Thymus (tissue), 11 donors: Measurements from ENCODE around the gene ACIN1. TPM values are rescaled to one million over a fixed set of nuclear protein-coding genes. Genes with fewer than 3 reads are reported as not detected.

Experiments used
- DNase-seq, 9 donors: peaks; one replicate each; pipeline ENCODE4 v3.0.0-alpha.2; 2013; ENCODE audit warnings: low spot score in 9 of 9, low read depth in 6 of 9, missing footprints in 1 of 9
- H3K27ac ChIP-seq, 2 donors: one replicate each; pipeline ENCODE4 v1.5.1; 2013; ENCODE audit warnings: control low read depth in 1 of 2, low read depth in 1 of 2, low read length in 1 of 2, mild to moderate bottlenecking in 1 of 2, moderate library complexity in 1 of 2
- H3K27me3 ChIP-seq, 2 donors: one replicate each; pipeline ENCODE4 v1.5.1; 2013; ENCODE audit warnings: low read length in 1 of 2; ENCODE audit not compliant: control insufficient read depth in 2 of 2, insufficient read depth in 1 of 2
- H3K36me3 ChIP-seq, 2 donors: one replicate each; pipeline ENCODE4 v1.5.1; 2013; ENCODE audit warnings: low read length in 1 of 2, mild to moderate bottlenecking in 1 of 2, moderate library complexity in 1 of 2; ENCODE audit not compliant: control insufficient read depth in 2 of 2, insufficient read depth in 2 of 2
- H3K4me1 ChIP-seq, 2 donors: one replicate each; pipeline ENCODE4 v1.5.1; 2013; ENCODE audit warnings: low read length in 2 of 2; ENCODE audit not compliant: control insufficient read depth in 2 of 2, insufficient read depth in 2 of 2
- H3K4me3 ChIP-seq, 2 donors: one replicate each; pipeline ENCODE4 v1.5.1; 2013; ENCODE audit warnings: low read length in 2 of 2, control low read depth in 1 of 2, mild to moderate bottlenecking in 1 of 2
- H3K9me3 ChIP-seq, 2 donors: one replicate each; pipeline ENCODE4 v1.5.1; 2013; ENCODE audit warnings: low read length in 1 of 2, mild to moderate bottlenecking in 1 of 2; ENCODE audit not compliant: control insufficient read depth in 2 of 2, insufficient read depth in 1 of 2
- WGBS: extraction: QIAGEN DNeasy Blood & Tissue Kit; methylation state at CpG from one replicate; pipeline ENCODE4 v1.1.7; 2013; 5-methylcytosine and 5-hydroxymethylcytosine counted together
- polyA plus RNA-seq: library from polyadenylated mRNA; stranded (reverse); fragments of 200-250 nt; gene quantifications from one replicate; pipeline ENCODE4 v1.2.3, GENCODE V29; 2013
- total RNA-seq: library from RNA; stranded (reverse); fragments of 120-200 nt; gene quantifications from one replicate; pipeline ENCODE4 v1.2.4, GENCODE V29; 2013
- donor health status: healthy.

ACIN1 gene
- total and polyA plus RNA-seq, 2 donors, result 75.6 to 123 TPM

GRCh38 chr14:23125933-23126524 is 31.1 kb upstream of the ACIN1 start:
- peaks cover 0 to 3% of the 10 kb centered on the region in 2 donors for H3K27me3 ChIP-seq
- H3K36me3 ChIP-seq, result no peaks in the 10 kb centered on the region
- WGBS, result 93% methylated on average over 9 of the region's 9 CpGs
- H3K27ac ChIP-seq, result no peak overlapping the region
- DNase-seq, result no peak
- peaks cover 0 to 7% of the 10 kb centered on the region in 2 donors for H3K4me1 ChIP-seq
- H3K9me3 ChIP-seq, result no peaks in the 10 kb centered on the region
- H3K4me3 ChIP-seq, result no peak overlapping the region

- peaks cover 4 to 17% of the 10 kb centered on the region in 2 donors for H3K4me1 ChIP-seq
- no peak for DNase-seq
- H3K27me3 ChIP-seq, result peaks cover 0 to 3% of the 10 kb centered on the region in 2 donors
- no peak overlapping the region for H3K27ac ChIP-seq
- H3K36me3 ChIP-seq, result no peaks in the 10 kb centered on the region
- H3K9me3 ChIP-seq, result no peaks in the 10 kb centered on the region
- WGBS, result 86% methylated on average over 3 of the region's 3 CpGs
- H3K4me3 ChIP-seq, result no peak overlapping the region
Observed at GRCh38 chr14:23125011-23125410, 30.1 kb upstream of the ACIN1 start.

- no peaks in the 10 kb centered on the region for H3K9me3 ChIP-seq
- peaks cover 9 to 23% of the 10 kb centered on the region in 2 donors for H3K4me1 ChIP-seq
- WGBS, result 92% methylated on average over 13 of the region's 13 CpGs
- H3K27me3 ChIP-seq, result peaks cover 0 to 3% of the 10 kb centered on the region in 2 donors
- no peaks in the 10 kb centered on the region for H3K36me3 ChIP-seq
- no peak overlapping the region for H3K4me3 ChIP-seq
- no peak for DNase-seq
- H3K27ac ChIP-seq, result no peak overlapping the region
Observed at GRCh38 chr14:23124337-23124954, 29.5 kb upstream of the ACIN1 start.

DNA sequence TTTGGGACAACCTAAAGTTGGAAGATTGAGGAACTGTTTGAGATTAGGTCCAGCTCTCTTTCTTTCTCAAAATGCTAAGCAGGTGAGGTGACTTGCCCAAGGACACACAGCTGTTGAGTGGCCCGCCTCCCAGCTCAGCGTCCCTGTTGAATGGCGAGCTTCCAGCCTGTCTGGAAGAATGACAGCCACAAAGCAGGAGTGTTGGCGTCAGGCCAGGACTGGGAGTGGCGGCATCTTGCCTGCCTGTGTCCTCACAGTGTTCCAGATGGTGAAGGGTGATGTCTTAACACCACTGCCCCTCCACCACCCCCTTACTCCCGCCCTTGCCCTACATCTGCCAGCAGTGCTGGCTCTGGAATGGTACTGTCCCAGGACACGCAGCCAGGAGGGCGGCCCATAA is 28.5 kb upstream of the ACIN1 start:
- peaks cover 9 to 33% of the 10 kb centered on the region in 2 donors for H3K4me1 ChIP-seq
- DNase-seq, result no peak
- H3K9me3 ChIP-seq, result no peaks in the 10 kb centered on the region
- 92% methylated on average over 8 of the region's 8 CpGs for WGBS
- H3K27me3 ChIP-seq, result peaks cover 0 to 3% of the 10 kb centered on the region in 2 donors
- no peaks in the 10 kb centered on the region for H3K36me3 ChIP-seq
- H3K27ac ChIP-seq, result no peak overlapping the region
- no peak overlapping the region for H3K4me3 ChIP-seq

- Histone ChIP-seq H3K4me3 (no peak overlapping the region), H3K27ac (no peak overlapping the region), H3K4me1 (peaks cover 9 to 38% of the 10 kb centered on the region in 2 donors), H3K27me3 (peaks cover 0 to 3% of the 10 kb centered on the region in 2 donors), H3K36me3 (no peaks in the 10 kb centered on the region), H3K9me3 (no peaks in the 10 kb centered on the region)
- no peak for DNase-seq
- WGBS, result 92% methylated on average over 6 of the region's 6 CpGs
Observed at GRCh38 chr14:23122086-23122485, 27.1 kb upstream of the ACIN1 start.

DNA sequence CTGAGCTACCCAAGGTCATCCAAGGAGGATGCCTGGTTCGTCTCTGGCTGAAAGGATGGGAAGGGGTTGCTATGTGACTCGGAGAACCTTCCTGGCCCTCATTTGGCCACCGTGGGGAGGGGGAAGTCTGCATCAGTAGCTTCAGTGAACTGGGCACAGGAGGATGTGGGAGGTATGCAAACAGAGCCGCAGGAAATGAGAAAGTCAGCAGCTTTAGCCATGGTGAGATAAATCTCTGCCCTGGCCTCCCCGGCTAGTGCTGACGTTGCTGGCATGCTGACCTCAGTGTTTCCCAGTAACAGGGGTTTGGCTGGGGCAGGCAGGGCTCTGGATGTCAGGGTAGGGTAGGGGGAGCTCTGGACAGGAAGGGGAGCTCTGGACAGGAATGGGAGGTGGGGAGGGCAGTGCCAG is 26.4 kb upstream of the ACIN1 start:
- Histone ChIP-seq H3K4me3 (no peak overlapping the region), H3K36me3 (no peaks in the 10 kb centered on the region), H3K27me3 (peaks cover 0 to 3% of the 10 kb centered on the region in 2 donors), H3K9me3 (no peaks in the 10 kb centered on the region), H3K4me1 (peaks cover 9 to 38% of the 10 kb centered on the region in 2 donors), H3K27ac (no peak overlapping the region)
- 68% methylated on average over 6 of the region's 6 CpGs for WGBS
- peak in 1 of 9 donors; percentile 12 for DNase-seq

DNA sequence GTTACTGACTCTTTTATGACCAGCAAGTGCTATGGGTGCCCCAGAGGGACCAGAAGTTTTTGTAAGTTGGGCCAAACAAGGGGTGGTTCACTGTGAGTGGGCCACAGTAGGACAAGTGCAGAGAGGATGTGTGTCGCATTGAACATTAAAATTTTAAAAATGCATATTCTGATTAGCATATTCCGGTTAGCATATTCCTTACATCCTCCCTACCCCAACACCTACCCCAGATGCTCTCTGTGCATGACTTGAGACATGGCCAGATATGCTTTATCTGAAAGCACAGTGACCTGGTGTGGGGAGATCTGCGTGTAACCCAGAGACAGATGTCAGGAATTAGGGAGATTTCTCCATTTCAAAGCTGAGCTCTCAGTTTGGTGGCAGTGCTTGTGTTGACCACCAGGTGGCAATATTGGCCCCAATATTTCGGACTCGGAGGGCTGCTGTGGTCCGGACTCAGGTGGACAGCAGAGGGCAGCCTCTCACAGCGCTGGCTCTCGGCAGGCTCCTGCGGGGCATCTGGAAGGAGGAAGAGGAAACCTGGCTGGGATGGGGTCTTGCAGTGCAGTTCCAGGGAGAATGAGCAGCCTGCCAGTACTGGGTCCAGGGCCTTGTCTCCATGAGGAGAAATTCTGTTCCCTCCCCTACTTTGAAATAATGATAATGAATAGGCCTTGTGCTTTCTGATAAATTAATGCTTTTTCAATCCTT is 25.8 kb upstream of the ACIN1 start:
- Histone ChIP-seq H3K4me1 (peaks cover 9 to 38% of the 10 kb centered on the region in 2 donors), H3K9me3 (no peaks in the 10 kb centered on the region), H3K4me3 (no peak overlapping the region), H3K27me3 (peaks cover 0 to 1% of the 10 kb centered on the region in 2 donors), H3K36me3 (no peaks in the 10 kb centered on the region), H3K27ac (peak overlapping the region; percentile 84 to 94)
- DNase-seq, result peak in 8 of 9 donors; percentile 44 to 87 (median 74)
- 21% methylated on average over 9 of the region's 9 CpGs for WGBS

DNA sequence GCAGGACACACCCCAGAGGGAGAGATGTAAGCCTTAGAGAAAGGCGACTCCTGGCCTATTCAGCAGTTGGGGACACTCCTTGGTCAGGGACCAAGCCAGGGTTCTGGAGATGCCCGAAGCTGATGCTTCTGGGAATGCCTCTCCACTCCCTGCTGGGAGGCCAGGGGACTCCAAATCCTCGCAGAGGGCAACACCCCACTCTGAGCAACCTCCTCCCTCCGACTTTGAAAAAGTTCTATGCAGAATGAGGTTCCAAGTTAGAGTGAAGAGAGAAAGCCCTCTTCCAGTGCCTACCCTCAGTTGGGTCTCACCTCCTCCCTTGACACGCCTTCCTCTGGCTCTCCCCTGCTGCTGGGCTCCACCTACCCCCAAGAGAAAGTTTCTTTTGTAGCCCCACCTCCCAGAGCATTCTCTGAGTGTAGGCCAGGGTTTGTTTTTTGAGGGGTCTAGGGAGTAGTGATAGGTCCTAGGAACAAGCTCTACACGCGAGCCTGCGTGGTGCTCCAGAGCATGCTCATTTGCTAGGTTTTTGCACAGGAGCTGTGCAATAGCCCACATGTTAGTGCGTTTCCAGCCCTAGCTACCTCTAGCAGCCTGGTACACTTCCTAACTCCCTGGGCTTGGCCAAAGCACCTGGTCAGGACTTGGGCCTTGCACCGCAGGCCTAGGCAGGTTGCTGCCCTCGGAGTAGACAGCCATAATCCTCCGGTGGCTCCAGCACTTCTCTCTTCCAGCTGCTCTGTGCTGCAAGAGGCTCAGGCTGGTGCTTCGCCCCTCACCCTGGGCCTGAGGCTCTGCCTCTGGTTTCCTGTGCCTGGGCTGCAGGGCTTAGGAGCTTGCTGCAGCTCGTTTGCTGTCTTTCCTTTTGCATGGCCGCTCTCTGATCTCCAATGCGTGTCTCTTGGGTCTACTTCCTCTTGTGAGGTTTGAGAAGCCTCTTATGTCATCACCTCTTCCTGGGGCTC is 24.7 kb upstream of the ACIN1 start:
- WGBS, result 54% methylated on average over 16 of the region's 16 CpGs
- no peaks in the 10 kb centered on the region for H3K9me3 ChIP-seq
- H3K4me1 ChIP-seq, result peaks cover 9 to 38% of the 10 kb centered on the region in 2 donors
- peak overlapping the region; percentile 84 to 94 for H3K27ac ChIP-seq
- H3K27me3 ChIP-seq, result peaks cover 0 to 3% of the 10 kb centered on the region in 2 donors
- H3K4me3 ChIP-seq, result peak overlapping the region in 1 of 2 donors; percentile 15
- H3K36me3 ChIP-seq, result no peaks in the 10 kb centered on the region
- peak in 8 of 9 donors; percentile 33 to 85 (median 58) for DNase-seq
